GM18499 (cell line): ENCODE data around the gene RAB20.

Source experiments
- ATAC-seq: cut with Tn5 transposase; IDR thresholded peaks from one replicate; pipeline ENCODE4 v1.9.1; 2021; ENCODE audit warnings: moderate number of reproducible peaks; ENCODE audit not compliant: insufficient read depth, unreplicated experiment

The RAB20 gene

GRCh38 chr13:110475550-110476219 is 85.8 kb downstream of the RAB20 start:
- ATAC-seq, result no peak

GRCh38 chr13:110475117-110475516 is 86.4 kb downstream of the RAB20 start:
- no peak for ATAC-seq

DNA sequence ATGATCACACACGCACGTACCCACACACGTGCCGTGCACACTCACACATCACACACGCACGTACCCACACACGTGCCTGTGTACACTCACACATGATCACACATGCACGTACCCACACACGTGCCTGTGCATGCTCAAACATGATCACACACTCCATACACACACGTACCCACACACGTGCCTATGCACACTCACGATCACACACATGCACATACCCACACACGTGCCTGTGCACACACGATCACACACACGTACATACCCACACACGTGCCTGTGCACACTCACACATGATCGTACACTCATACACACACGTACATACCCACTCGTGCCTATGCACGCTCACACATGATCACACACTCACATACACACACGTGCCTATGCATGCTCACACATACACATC is 86.8 kb downstream of the RAB20 start:
- no peak for ATAC-seq
